ENCODE results near the gene TXNRD1.

- TF ChIP-seq CTCF (IDR thresholded peaks at IDR 0.05 in 2 of 3, conservative IDR thresholded peaks at IDR 0.05 in 1 of 3; ENCODE audit: borderline replicate concordance in 1 of 3, insufficient read depth in 1 of 3, low read depth in 2 of 3, low read length in 2 of 3) (no peak), EZH2 (IDR thresholded peaks at IDR 0.05) (no peak), POLR2AphosphoS5 (IDR thresholded peaks at IDR 0.05; ENCODE audit: low read depth, low read length) (no peak), TCF7L2 (IDR thresholded peaks at IDR 0.05; ENCODE audit: borderline replicate concordance, extremely low read depth, insufficient read depth, insufficient read length) (no peak), SIN3A (IDR thresholded peaks at IDR 0.05; ENCODE audit: low read depth) (no peak)
Measured at GRCh38 chr12:104333692-104334255, 118.2 kb downstream of the TXNRD1 start.
